Cardiac muscle cell (in vitro differentiated cells and primary cell): ENCODE measurements around the gene DDIT4. TPM values are rescaled to one million over a fixed set of nuclear protein-coding genes. Genes with fewer than 3 reads are reported as not detected.
"Not testable (repeated sequence)": the region's sequence is repeated elsewhere in the genome, so short reads cannot be mapped to it uniquely, and the experiment has no call there.

Experiments
- DNase-seq, 2 donors: peaks; one replicate each; pipeline versions ENCODE4 v3.0.0 to v3.0.0-alpha.2; 2010 to 2017; ENCODE audit warnings: low read depth in 1 of 2, low spot score in 1 of 2
- H3K27ac ChIP-seq: fragments of 200-600 bp; sonication (generic); 2 replicates; pipeline ENCODE4 v1.5.1; 2016
- H3K27me3 ChIP-seq: fragments of 200-600 bp; sonication (generic); 2 replicates; pipeline ENCODE4 v1.6.0; 2016; ENCODE audit warnings: control low read depth
- H3K36me3 ChIP-seq: fragments of 200-600 bp; sonication (generic); 2 replicates; pipeline ENCODE4 v1.5.1; 2016; ENCODE audit warnings: control low read depth
- H3K4me1 ChIP-seq: fragments of 200-600 bp; sonication (generic); 2 replicates; pipeline ENCODE4 v1.8.1; 2017; ENCODE audit warnings: low read depth, mild to moderate bottlenecking, mixed run types
- H3K4me3 ChIP-seq: fragments of 200-600 bp; sonication (generic); 2 replicates; pipeline ENCODE4 v1.5.1; 2016; ENCODE audit warnings: mild to moderate bottlenecking
- H3K9me3 ChIP-seq: fragments of 200-600 bp; sonication (generic); 2 replicates; pipeline ENCODE4 v1.5.1; 2017; ENCODE audit warnings: low read depth, mild to moderate bottlenecking, control low read depth
- polyA plus RNA-seq: library from polyadenylated mRNA; unstranded; fragments of >200 nt; fragmentation: Nextera tagmentation; extraction: Ambion mirVana; gene quantifications from 2 replicates; pipeline ENCODE4 v1.2.1, GENCODE V29; 2016
- total RNA-seq: library from RNA; depleted of rRNA; stranded (reverse); fragments of >200 nt; gene quantifications from 2 replicates; pipeline ENCODE4 v1.2.3, GENCODE V29; 2016
- TF ChIP-seq, protein P1 (sequence below): IDR thresholded peaks from 2 replicates; pipeline ENCODE4 v1.5.1; 2012; ENCODE audit warnings: low read depth, mild to moderate bottlenecking, low read length

DDIT4 gene
- total and polyA plus RNA-seq, 2 experiments from 2014 or later: 210 to 213 TPM

DNA sequence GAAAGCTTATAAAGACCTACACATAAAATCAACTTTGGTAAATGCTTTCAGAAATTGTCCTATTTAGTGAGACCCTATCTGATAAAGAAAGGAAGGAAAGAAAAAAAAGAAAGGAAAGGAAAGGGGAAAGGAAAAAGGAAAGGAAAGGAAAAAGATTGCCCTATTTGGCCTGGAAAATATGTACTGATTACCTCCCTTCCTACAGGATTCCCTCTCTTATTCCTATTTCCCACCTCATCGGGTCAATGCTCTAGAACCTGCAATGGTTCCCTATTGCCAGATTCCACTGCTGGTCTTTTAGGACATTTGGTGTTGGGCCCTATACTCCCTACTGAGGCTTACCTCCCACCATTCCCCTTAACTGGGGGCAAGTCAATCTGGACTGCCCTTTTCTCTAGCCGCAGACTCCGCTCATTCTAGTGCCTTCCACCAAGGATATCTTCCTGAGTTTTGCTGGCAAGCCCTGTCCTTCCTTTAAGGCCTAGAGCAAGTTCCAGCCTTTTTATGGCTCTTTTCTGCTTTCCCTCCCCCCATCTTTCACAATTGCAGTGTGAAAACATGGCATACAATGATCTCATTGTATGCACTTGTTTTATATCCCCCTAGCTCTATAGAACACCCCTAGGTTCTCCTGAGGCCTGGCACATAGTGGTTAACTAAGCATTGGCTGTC is 4.4 kb downstream of the DDIT4 start:
- H3K27ac ChIP-seq: peak overlapping the region; percentile 80
- DNase-seq: peak in 1 of 2 donors; percentile 55
- TF ChIP-seq, protein P1, sequence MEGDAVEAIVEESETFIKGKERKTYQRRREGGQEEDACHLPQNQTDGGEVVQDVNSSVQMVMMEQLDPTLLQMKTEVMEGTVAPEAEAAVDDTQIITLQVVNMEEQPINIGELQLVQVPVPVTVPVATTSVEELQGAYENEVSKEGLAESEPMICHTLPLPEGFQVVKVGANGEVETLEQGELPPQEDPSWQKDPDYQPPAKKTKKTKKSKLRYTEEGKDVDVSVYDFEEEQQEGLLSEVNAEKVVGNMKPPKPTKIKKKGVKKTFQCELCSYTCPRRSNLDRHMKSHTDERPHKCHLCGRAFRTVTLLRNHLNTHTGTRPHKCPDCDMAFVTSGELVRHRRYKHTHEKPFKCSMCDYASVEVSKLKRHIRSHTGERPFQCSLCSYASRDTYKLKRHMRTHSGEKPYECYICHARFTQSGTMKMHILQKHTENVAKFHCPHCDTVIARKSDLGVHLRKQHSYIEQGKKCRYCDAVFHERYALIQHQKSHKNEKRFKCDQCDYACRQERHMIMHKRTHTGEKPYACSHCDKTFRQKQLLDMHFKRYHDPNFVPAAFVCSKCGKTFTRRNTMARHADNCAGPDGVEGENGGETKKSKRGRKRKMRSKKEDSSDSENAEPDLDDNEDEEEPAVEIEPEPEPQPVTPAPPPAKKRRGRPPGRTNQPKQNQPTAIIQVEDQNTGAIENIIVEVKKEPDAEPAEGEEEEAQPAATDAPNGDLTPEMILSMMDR: no peak
- no peak overlapping the region for H3K4me3 ChIP-seq
- no peaks in the 10 kb centered on the region for H3K27me3 ChIP-seq
- peaks cover 11% of the 10 kb centered on the region for H3K36me3 ChIP-seq
- H3K9me3 ChIP-seq: no peaks in the 10 kb centered on the region
- peaks cover 16% of the 10 kb centered on the region for H3K4me1 ChIP-seq

- Histone ChIP-seq H3K9me3 (no peaks in the 10 kb centered on the region), H3K36me3 (peaks cover 11% of the 10 kb centered on the region), H3K4me3 (no peak overlapping the region), H3K27me3 (no peaks in the 10 kb centered on the region), H3K4me1 (peaks cover 16% of the 10 kb centered on the region), H3K27ac (peak overlapping the region; percentile 80)
- no peak for DNase-seq
- TF ChIP-seq, protein P1: no peak
Observed at GRCh38 chr10:72278668-72279393, 5.1 kb downstream of the DDIT4 start.

DNA sequence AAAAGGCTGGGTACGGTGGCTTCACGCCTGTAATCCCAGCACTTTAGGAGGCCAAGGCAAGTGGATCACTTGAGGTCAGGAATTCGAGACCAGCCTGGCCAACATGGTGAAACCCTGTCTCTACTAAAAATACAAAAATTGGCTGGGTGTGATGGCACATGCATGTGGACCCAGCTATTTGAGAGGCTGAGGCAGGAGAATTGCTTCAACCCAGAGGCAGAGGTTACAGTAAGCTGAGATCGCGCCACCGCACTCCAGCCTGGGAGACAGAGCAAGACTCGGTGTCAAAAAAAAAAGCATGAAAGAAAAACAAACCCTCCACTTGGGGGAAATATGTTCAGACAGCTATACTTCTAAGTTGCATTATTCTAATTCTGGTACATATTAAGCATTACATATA is 5.9 kb downstream of the DDIT4 start:
- DNase-seq, H3K4me3 ChIP-seq, H3K9me3 ChIP-seq, H3K27me3 ChIP-seq, H3K27ac ChIP-seq: not testable (repeated sequence)
- Histone ChIP-seq H3K4me1 (peaks cover 16% of the 10 kb centered on the region), H3K36me3 (peaks cover 10% of the 10 kb centered on the region)

DNA sequence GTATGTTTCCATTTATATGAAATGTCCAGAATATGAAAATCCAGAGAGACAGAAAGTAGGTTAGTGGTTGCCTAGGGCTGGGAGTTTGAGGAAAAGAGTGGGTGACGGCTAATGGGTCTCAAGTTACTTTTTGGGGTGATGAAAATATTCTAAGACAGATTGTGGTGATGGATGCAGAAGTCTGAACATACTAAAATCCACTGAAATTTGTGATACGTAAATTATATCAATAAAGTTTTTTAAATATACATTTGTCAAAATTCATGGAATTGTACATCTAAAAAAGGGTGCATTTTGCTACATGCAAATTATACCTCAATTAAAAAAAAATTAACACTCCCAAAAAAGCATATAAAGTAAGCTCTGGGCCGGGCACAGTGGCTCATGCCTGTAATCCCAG is 9.4 kb downstream of the DDIT4 start:
- Histone ChIP-seq H3K36me3 (no peaks in the 10 kb centered on the region), H3K27ac (no peak overlapping the region), H3K9me3 (no peaks in the 10 kb centered on the region), H3K4me1 (no peaks in the 10 kb centered on the region), H3K4me3 (no peak overlapping the region), H3K27me3 (no peaks in the 10 kb centered on the region)
- TF ChIP-seq, protein P1: no peak
- DNase-seq: no peak

GRCh38 chr10:72285972-72286521 is 12.3 kb downstream of the DDIT4 start:
- Histone ChIP-seq H3K27me3 (no peaks in the 10 kb centered on the region), H3K27ac (no peak overlapping the region), H3K36me3 (no peaks in the 10 kb centered on the region), H3K9me3 (no peaks in the 10 kb centered on the region), H3K4me1 (no peaks in the 10 kb centered on the region), H3K4me3 (no peak overlapping the region)
- TF ChIP-seq, protein P1: no peak
- no peak for DNase-seq

- TF ChIP-seq, protein P1: no peak
- Histone ChIP-seq H3K27ac (no peak overlapping the region), H3K36me3 (no peaks in the 10 kb centered on the region), H3K4me1 (no peaks in the 10 kb centered on the region), H3K4me3 (no peak overlapping the region), H3K27me3 (no peaks in the 10 kb centered on the region), H3K9me3 (no peaks in the 10 kb centered on the region)
- DNase-seq: no peak
Observed at GRCh38 chr10:72291019-72291532, 17.4 kb downstream of the DDIT4 start.
